Dermis microvascular lymphatic vessel endothelial cell (primary cell): ENCODE results near the gene ARAP3. TPM values are rescaled to one million over a fixed set of nuclear protein-coding genes. Genes with fewer than 3 reads are reported as not detected.
"Not testable (repeated sequence)": the region's sequence is repeated elsewhere in the genome, so short reads cannot be mapped to it uniquely, and the experiment has no call there.

Experiments used
- DNase-seq, 2 donors: peaks; one replicate each; pipeline versions ENCODE4 v3.0.0 to v3.0.0-alpha.2; 2010; ENCODE audit warnings: low read depth in 2 of 2
- total RNA-seq: library from RNA; depleted of rRNA; stranded (reverse); fragments of >200 nt; gene quantifications from 2 replicates; pipeline ENCODE4 v1.2.1, GENCODE V29; 2014

ARAP3 gene, protein sequence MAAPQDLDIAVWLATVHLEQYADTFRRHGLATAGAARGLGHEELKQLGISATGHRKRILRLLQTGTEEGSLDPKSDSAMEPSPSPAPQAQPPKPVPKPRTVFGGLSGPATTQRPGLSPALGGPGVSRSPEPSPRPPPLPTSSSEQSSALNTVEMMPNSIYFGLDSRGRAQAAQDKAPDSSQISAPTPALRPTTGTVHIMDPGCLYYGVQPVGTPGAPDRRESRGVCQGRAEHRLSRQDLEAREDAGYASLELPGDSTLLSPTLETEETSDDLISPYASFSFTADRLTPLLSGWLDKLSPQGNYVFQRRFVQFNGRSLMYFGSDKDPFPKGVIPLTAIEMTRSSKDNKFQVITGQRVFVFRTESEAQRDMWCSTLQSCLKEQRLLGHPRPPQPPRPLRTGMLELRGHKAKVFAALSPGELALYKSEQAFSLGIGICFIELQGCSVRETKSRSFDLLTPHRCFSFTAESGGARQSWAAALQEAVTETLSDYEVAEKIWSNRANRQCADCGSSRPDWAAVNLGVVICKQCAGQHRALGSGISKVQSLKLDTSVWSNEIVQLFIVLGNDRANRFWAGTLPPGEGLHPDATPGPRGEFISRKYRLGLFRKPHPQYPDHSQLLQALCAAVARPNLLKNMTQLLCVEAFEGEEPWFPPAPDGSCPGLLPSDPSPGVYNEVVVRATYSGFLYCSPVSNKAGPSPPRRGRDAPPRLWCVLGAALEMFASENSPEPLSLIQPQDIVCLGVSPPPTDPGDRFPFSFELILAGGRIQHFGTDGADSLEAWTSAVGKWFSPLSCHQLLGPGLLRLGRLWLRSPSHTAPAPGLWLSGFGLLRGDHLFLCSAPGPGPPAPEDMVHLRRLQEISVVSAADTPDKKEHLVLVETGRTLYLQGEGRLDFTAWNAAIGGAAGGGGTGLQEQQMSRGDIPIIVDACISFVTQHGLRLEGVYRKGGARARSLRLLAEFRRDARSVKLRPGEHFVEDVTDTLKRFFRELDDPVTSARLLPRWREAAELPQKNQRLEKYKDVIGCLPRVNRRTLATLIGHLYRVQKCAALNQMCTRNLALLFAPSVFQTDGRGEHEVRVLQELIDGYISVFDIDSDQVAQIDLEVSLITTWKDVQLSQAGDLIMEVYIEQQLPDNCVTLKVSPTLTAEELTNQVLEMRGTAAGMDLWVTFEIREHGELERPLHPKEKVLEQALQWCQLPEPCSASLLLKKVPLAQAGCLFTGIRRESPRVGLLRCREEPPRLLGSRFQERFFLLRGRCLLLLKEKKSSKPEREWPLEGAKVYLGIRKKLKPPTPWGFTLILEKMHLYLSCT (N-terminal part only)
- 25.5 and 42.5 TPM in 2 replicates for total RNA-seq

DNA sequence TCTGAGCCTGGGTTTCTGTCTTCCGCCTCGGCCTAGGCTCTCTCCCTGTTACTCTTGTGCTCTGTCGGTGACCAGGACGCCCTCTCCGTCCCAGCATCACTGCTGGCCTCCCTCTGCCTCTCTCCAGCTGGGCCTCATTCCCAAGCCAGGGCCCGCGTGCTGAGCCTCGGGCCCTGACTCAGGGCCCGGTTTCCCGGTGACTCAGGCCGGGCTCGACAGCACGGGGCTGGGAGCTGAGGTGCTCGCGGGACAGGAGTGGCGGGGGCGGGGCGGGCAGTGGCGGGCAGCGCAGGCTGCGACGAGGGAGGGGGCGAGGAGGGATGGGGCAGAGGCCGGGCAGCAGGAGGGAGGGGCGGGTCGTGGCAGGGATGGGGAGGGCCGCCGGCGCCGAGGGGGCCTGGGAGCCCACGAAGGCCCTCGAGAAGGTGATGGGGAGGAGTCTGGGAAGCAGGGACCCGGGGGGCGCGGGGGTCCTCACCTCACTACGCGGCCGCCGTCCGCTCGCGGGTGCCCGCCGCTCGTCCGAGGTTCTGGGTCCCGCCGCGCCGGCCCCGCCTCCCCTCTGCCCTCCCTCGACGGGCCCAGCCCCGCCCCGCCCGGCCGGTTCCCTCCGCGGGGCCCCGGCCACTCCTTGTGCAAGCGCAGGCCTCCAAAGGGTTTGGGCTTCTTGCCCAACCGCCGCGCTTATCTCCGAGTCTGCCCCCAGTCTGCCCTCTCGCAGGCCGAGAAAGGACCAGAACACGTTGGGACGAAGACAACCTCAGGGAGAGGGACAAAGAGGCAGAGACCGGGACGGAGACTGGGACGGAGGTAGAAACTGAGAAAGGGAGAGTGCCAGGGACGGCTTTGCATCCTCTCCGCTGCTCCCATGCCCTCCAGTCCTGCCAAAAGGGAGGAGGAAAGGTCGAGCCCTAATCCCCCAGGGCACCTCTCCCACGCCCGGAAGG, at the start of gene ARAP3:
ARAP3 (minus strand) TSS at position 536 of the 947 bp plus-strand sequence. CDS start 1,744 bp downstream, outside the sequence.
- DNase-seq, result peak; percentile 75 to 96

GRCh38 chr5:141729387-141730006, 47.5 kb upstream of the ARAP3 start:
- no peak for DNase-seq

DNA sequence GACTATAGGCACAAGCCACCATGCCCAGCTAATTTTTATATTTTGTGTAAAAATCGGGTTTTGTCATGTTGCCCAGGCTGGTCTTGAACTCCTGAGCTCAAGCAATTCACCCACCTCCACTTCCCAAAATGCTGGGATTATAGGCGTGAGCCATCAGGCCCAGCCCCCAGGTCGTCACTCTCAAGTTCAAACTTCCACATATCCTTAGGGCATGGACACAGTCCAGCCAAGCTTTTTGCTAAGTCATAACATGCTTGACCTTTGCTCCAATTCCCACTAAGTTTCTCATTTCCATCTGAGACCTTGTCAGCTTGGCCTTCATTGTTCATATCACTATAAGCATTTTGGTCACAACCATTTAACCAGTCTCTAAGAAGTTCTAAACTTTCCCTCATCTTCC, 43.9 kb upstream of the ARAP3 start:
- DNase-seq, result no peak

DNA sequence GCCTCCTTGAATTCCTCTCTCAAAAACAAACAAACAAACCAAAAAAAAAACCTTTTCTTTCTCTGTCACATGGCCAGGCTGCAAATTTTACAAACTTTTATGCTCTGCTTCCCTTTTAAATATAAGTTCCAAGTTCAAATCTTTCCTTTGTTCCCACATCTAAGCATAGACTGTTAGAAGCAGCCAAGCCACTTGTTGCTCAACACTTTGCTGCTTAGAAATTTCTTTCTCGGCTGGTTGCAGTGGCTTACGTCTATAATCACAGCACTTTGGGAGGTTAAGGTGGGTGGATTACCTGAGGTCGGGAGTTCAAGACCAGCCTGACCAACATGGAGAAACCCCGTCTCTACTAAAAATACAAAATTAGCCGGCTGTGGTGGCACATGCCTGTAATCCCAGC, 43.1 kb upstream of the ARAP3 start:
- not testable (repeated sequence) for DNase-seq

- no peak for DNase-seq
Measured at GRCh38 chr5:141722266-141722665, 40.2 kb upstream of the ARAP3 start.

DNA sequence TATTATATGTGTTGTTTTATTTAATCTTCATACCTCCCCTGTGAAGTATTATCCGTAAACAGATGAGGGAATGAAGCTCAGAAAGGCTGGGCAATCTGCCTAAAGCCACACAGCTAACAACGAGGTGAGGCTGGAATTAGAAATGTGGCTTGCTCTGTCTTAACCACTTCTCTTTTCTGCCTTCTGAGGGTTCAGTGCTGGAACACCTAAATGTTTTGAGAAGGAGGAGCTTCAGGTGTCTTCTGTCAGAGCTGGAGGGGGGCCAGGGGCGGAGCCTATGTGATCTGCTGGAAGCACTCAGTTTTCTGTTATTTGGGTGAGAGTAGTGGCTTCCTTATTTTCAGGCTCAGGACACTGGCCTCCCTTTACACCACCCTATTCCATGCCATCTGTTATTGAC, 35.0 kb upstream of the ARAP3 start:
- no peak for DNase-seq

- no peak for DNase-seq
Measured at GRCh38 chr5:141716468-141716867, 34.4 kb upstream of the ARAP3 start.

- DNase-seq, result no peak
Measured at GRCh38 chr5:141716009-141716408, 34.0 kb upstream of the ARAP3 start.

- DNase-seq, result no peak
Measured at GRCh38 chr5:141715346-141715905, 33.4 kb upstream of the ARAP3 start.

- no peak for DNase-seq
Measured at GRCh38 chr5:141714542-141715310, 32.7 kb upstream of the ARAP3 start.

DNA sequence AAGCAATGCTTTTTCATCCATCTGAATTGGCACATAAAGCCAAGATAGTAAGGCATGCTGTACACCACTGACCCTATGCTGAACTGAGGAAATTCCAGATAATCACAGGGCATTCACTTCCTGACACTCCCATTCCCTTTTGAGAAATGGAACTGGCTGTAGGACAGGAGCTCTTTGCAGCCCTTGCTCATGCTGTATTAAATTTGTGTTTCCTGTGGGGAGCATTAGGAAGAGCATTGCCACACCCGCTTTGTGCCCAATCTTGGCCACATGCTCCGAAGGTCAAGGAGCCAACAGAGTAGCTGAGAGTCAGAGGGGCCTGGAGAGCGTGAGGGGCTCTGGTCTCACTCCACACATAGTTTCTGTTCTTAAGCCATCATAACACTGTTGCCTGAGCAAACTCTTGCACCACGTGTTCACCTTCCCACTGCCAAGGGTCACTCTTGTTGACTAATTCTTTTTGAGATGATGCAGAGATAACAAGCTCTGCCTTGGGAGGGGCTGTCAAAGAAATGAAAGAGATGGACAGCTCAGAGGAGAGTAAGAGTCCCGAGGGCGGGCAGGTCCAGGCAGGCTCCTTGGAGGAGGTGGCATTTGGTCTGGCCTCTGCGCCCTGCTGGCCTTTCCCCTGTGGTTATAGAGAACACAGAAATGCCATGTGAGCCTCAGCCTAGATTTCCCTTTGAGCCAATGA, 31.7 kb upstream of the ARAP3 start:
- DNase-seq, result peak in 1 of 2 donors; percentile 18

- no peak for DNase-seq
Measured at GRCh38 chr5:141711687-141712086, 29.7 kb upstream of the ARAP3 start.

DNA sequence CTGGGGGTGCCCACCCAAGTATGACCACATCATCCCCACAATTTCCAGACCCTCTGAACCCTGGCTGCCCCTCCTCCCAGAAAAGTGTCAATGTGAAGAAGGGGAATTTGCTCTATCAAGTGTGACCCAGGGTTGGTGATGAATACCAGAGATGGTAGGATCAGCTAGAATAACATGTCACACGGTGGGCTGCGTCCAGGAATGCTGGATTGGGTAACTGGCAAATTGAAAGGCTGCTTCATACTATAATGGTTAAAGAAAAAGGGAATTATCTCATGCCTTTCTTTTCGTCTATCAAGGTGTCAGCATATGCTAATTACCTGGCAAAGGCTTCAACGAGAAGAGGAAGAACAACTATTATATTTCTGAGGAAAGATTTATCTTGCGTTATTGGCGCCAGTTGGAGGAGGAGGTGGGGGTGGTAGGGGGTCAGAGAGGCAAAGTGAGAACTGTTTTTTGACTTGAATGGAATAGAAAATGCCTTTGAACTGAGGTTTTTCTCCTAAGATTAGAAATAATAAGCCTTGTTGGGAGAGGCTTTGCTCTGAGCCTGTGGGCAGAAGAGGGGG, 27.8 kb upstream of the ARAP3 start:
- DNase-seq, result no peak

- no peak for DNase-seq
Measured at GRCh38 chr5:141708016-141708415, 26.0 kb upstream of the ARAP3 start.

- DNase-seq, result no peak
Measured at GRCh38 chr5:141707510-141707909, 25.5 kb upstream of the ARAP3 start.

- DNase-seq, result no peak
Measured at GRCh38 chr5:141706121-141706520, 24.1 kb upstream of the ARAP3 start.

DNA sequence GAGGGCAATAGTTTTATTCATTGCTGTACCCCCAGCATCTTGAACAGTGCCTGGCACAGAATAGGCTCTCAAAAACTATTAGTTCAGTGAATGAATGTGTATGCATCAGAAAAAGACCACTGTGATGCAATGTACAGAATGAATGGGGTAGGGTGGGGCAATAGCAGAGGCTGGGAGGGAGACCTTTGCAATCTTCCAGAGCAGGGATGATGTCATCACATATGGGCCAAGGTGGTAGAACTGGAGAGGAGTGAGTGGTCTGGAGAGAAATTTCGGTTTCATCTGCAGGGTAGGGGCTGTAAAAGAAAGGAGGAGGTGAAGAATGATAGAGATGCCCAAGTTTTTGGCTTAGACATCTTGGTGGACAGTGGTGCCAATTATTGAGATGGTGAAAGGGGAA, 23.4 kb upstream of the ARAP3 start:
- no peak for DNase-seq

DNA sequence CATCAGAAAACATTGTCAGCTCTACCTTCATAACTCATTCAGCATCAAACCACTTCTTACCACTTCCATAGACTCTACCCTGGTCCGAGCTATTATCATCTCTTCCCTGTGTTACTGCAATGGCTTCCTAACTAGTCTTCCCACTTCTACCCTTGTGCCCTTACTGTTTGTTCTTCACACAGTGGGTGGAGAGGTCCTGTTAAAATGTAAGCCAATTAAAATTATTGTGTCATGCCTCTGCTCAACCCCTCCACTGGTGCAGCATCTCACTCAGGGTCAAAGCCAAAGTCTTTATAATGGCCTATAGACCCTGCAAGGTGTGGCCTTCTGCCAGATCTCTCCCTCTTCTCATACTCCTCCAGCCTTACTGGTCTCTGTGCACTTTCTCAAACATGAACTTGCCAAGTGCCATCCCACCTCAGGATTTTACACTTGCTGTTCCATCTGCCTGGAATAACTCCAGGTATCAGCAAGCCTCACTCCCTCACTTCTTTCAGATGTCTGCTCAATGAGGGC, 22.8 kb upstream of the ARAP3 start:
- DNase-seq, result no peak
